PC-9 (cell line): ENCODE measurements around the gene RHBDD1.

ENCODE experiments used
- EZH2 ChIP-seq: fragments of 200-600 bp; sonication (generic); IDR thresholded peaks from 2 replicates; pipeline ENCODE4 v1.8.0; 2017; ENCODE audit warnings: antibody characterized with exemption, low read depth
- TF ChIP-seq, protein P1 (sequence below): fragments of 200-600 bp; sonication (generic); conservative IDR thresholded peaks from 2 replicates; pipeline ENCODE4 v1.6.1; 2017; ENCODE audit warnings: mixed run types, antibody characterized with exemption, mild to moderate bottlenecking, moderate library complexity

DNA sequence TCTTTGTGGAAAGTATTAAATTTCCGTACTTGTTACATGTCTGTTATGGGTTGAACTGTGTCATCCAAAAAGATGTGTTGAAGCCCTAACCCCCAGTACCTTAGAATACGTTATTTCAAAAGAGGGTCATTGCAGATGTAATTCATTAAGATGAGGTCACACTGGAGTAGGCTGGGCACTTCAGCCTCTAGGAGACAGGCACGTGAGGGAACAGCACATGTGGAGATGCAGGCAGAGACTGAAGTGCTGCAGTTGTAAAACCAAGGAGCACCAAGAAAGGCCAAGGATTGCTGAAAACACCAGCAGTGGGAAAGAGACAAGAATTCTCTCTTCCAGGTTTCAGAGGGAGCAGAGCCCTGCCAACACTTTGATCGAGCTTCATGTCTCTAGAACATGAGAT lies 4.6 kb upstream of the RHBDD1 start:
- TF ChIP-seq, protein P1, sequence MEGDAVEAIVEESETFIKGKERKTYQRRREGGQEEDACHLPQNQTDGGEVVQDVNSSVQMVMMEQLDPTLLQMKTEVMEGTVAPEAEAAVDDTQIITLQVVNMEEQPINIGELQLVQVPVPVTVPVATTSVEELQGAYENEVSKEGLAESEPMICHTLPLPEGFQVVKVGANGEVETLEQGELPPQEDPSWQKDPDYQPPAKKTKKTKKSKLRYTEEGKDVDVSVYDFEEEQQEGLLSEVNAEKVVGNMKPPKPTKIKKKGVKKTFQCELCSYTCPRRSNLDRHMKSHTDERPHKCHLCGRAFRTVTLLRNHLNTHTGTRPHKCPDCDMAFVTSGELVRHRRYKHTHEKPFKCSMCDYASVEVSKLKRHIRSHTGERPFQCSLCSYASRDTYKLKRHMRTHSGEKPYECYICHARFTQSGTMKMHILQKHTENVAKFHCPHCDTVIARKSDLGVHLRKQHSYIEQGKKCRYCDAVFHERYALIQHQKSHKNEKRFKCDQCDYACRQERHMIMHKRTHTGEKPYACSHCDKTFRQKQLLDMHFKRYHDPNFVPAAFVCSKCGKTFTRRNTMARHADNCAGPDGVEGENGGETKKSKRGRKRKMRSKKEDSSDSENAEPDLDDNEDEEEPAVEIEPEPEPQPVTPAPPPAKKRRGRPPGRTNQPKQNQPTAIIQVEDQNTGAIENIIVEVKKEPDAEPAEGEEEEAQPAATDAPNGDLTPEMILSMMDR: no peak
- TF ChIP-seq EZH2: no peak
